ENCODE measurements around the gene SPAG16.
"Not testable (repeated sequence)": the region's sequence is repeated elsewhere in the genome, so short reads cannot be mapped to it uniquely, and the experiment has no call there.

SPAG16 gene

DNA sequence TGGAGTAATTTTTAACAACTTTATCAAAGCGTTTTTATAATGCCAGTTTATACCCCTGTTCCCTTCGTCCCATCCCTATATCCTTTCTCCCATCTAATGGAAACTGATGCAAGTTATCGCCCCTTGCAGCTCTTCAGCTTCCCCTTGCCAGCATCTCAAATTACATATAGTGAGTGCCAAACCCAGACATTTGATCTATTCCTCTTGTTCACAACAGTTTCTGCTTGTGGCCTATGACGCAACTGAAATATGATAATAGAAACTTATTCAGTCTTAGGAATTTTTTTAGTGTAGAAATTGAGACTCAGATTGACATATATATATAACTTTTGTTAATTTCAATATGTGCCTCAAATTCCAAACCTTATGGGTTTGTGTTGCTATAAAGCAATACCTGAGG is 564.4 kb downstream of the SPAG16 start:
- peak; percentile 22 for DNase-seq

DNA sequence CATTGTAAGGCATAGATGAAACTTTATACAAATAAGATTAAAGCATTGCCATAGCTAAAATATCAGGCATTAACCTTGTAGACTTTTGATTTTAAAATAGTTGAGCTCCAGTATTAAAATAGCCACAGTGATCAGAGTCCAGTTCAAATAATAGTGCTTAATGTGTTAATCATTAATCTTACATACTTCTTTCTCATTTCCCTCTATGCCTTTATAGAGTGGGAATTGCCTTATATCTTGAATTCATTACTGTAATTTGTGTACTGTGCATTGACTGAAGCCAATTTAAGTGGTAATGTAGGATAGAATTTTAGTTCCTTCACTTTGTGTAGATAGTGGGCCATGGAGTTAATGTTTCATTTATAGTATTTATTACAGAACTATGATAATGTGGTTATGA is 577.4 kb downstream of the SPAG16 start:
- DNase-seq: no peak

DNA sequence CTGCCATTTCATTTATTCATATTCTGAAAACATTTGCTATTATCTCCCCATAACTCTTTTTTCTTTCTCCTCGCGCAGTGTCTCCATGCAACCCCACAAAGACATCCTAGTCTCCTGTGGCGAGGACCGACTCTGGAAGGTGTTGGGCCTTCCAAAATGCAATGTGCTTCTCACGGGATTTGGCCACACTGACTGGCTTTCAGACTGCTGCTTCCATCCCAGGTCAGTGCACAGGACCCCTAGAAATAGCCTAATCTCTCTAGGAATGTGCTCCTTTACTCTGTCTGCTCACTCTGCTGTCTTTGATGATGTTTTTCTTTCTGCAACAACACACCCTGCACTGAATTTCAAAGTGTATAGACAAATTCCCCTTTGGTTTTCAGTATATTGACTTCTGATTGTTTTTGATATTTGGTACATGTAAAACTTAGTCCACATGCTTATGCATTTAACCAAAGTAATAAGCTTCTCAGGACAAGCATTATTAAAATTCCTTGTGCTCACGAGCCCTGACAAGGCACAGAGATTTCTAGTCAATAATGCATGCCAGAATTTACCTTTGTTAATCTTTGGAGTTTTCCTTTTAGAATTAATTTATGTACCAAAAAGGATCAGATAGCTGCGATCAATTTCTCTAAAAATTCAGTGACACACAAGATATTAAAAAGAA is 578.3 kb downstream of the SPAG16 start:
- DNase-seq: peak; percentile 45

DNA sequence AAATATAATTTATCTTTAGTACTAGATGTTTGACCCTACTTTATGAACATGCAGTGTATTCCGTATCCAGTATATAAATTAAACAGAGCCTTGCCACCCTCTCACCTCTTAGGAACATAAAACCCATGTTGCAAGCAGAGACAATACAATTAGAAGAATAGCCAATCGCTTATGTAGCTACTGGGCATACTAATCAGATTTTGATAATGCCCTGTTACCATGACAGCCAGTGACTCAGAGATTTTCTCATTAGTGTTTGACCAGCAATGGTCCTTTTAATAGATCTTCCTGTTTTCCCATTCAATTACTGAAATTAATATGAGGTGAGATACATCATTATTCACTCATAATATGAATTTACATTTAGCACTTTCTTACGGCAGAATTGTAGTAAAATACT is 579.3 kb downstream of the SPAG16 start:
- DNase-seq: peak; percentile 47

DNA sequence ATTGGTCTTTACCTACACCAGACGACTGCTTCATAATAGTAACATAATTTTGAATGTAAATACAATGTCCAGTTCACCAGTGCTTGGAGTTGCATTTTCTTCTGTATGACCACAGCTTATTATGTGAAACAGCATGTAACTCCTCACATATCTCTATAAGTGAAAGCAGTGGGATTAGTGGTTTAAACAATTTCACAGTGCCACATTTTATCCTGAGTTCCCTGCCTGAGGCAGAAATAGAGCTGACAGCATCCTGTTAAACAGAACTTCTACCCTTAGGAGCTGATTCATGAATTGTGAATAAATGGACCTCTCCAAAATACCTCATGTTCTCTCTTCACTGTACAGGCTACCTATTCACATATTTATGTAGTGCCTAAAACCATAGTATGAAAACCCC is 584.3 kb downstream of the SPAG16 start:
- DNase-seq: no peak

DNA sequence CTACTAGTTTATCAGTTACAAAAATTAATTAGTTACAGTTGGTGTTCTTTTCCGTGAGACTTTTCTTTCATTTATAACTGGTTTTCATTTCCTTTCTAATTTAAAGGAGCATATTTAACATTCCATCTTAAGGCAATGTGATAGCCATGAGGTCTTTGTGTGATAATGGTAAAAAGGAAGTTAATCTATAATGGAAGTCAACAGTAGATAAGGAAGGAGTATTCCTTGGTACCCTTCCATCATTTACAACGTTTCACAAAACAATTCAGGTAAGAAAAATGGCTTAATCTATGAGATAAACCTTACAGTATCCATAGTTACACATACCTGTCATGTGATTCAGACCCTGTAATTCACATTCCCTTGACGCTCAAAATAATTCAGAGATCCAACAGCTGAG is 601.2 kb downstream of the SPAG16 start:
- no peak for DNase-seq

DNA sequence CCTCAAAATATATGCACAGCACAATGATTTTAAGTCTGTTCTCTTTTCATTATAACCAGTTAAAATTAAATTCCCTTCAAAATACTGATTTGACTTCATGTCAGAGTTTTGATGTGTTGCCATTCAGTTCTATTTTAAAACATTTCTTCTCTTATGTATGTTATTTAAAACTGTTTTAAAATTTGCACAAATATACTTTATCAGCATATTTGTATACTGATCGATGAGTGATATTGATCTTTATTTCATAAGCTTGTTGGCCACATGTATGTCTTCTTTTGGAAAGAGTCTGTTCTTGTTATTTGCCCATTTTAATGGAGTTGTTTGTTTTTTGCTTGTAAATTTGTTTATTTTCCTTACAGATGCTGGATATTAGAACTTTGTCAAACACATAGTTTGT is 630.2 kb downstream of the SPAG16 start:
- no peak for DNase-seq

DNA sequence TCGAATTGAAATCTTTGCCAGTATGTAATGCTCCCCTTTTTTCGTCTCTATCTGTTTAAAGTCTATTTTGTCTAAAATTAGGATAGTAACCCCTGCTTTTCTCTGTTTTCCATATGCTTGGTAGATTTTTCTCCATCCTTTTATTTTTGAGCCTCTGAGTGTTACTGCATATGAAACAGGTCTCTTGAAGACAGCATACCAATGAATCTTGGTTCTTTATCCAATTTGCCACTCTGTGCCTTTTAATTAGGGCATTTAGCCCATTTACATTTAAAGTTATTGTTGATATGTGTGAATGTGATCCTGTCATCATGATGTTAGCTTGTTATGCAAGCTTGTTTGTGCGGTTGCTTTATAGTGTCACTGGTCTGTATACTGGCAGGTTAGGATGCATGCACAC is 635.8 kb downstream of the SPAG16 start:
- DNase-seq: no peak

DNA sequence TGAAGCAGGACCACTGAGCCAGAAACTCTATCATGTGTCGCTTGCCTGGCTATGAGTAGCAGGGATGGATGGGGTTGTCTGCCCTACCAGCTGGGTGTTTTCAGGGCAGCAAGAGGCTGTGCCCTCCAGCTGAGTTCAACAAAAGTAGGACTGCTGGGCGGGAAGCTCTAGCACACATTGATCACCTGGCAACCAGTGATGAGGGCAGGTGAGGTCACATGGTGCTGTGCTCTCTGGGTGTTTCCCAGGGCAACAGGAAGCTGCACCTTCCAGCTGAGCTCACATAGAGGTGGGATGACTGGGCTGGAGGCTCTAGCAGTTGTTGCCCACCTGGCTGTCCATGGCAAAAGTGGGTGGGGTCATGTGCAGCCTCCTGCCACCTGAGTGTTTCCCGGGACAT is 639.3 kb downstream of the SPAG16 start:
- no peak for DNase-seq

DNA sequence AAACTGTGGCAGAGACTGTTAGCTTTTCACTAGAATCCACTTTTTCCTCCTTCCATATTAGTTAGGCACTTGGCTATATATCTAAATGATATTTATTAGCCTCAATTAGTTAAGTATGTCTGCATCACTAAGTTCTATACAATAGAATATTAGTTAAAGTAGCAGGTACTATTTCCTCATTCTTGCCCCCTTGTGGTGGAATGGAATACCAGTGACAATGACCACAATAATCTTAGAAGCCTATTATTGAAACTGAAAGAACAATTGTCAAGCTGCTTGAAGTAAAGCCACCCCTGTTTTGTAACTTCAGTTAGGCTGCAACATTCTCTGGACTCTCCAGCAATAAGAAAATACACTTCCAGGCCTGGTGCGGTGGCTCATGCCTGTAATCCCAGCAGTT is 650.3 kb downstream of the SPAG16 start:
- DNase-seq: no peak

DNA sequence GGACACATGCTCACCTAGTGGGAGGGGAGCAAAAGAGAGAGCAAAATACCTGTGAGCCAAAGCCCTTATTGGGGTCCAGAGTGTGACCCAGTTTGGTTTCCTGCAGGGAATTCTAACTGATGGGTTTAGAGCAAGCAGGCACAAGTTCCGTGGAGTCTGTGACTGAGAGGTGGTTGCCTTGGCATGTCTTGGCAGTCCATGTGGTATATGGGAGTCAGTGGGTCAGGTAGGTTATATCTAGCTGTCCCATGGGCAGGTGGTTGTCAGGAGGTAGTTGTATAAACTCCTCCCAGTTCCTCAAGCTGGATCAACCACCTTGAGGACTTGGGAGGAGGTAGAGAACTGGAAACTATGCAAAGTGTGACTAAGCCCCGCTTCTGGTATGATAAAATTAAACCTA is 673.8 kb downstream of the SPAG16 start:
- no peak for DNase-seq

DNA sequence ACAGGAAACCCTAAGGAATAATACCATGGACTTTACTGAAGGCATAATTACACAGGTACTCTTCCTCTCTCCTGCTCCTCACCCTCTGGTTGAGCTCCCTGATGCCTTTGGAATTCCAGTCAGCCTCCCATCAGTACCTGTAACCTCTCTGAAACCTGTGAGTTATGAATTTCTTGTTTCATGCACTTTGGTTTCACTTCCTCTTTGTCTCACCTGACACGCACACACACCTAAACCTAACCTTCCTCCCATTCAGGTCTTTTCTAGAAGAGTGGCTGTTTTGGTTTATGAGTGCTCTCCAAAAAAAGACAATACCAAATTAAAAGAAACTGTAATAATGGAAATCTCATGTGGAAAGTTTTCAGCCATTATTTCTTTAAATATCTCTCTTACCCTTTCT is 675.3 kb downstream of the SPAG16 start:
- DNase-seq: no peak

DNA sequence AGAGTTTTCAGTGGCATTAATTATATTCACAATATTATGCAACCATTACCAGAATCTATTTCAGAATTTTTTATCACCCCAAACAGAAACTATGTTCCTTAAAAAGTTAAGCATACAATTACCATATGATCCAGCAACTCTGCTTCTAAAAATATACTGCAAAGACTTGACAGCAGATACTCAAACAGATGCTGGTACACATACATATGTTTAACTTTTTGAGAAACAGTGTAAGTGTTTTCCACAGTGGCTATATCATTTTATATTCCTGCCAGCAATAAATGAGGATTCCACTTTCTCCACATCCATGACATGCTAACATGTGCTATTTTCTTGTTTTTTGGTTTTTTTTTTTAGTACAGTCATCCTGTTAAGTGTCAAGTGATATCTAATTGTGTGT is 687.3 kb downstream of the SPAG16 start:
- DNase-seq: no peak

DNA sequence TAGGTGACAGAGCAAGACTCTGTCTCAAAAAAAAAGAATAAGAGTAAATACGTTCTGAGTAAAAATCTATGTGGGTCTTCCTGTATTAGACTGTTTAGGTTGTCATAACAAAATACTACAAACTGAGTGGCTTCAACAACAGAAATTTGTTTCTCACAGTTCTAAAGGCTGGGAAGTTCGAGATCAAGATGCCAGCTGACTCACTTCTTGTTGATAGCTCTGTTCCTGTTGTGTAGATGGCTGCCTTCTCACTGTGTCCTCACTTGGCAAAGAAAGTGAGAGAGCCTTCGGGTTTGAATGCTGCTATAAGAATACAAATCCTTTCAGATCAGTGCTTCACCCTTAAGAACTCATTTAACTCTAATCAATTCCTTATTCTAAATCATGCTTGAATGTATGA is 696.6 kb downstream of the SPAG16 start:
- no peak for DNase-seq

DNA sequence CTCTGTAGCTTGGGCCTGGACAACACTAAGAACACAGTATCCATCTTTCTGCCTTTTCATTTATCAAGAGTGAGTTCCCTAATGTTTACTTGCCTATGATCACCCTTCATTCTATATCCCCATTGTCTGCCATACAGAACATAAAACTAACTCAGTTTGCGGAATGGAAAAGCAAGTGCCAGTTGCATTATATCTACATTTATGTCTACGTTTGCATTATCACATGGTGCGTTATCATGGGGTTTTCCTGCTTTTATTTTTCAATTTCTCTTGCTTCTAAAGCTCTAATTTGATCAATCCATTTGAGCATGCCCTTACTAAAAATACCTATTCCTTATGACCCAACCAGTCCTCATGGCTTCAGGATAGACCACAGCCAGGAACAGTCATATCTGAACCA is 704.9 kb downstream of the SPAG16 start:
- no peak for DNase-seq

DNA sequence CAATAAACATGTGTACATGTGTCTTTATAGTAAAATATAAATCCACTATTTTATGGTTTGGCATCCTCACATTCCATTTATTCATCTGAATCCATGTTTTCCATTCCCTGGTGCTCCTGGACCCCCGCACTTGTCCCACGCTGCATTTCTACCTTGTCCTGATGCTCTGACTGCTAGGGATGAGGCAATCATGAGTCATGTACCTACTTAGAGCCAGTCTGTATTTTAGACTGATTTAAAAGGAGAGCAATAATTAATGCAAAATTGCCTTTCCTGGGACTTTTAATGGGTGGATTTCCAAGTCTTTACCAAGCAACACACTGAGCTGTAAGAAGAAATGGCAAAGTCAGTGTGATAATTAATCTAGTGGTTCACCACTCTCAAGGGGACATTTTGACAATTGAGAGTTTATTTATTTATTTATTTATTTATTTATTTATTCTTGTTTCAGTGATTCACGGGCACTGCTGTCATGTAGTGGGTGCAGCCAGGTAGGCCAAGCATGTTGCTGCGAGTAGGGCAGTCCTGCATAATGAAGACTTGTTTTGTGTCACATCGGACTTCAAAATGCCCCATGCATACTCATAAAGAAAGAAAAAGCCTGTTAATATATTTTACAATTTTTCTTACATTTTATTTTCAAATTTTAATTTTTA is 707.3 kb downstream of the SPAG16 start:
- no peak for DNase-seq

DNA sequence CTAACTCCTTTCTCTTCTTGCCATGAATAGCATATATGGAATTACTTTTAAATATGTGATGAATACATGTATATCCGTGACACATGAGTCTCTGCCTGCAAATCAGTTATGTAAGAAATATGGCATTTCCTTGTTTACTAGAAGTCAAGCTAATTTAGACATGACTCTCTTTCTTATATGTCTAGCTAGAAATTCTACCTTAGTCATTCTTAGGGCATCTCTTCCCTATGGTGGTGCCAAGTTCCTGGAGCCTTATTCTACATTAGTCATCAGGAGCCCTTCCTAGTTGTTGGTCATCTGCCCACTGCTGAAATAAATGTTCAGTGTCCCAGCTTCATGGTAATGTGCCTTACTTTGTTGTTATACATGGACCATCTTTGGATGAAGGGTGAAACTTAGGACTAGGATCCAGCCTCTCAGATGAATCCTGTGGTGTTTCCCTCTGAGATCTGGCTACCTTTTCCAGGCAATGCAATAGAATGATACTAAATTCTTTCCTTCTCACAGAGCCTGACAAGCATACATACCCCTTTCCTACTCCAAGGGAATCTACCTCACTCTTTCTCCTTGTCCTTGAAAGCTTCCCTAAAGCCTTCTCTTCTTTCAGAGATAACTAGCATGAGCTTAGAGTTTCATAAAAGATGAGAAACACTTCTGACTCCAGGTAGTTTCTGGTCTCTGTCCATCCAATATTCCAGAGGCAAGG is 711.3 kb downstream of the SPAG16 start:
- DNase-seq: no peak

DNA sequence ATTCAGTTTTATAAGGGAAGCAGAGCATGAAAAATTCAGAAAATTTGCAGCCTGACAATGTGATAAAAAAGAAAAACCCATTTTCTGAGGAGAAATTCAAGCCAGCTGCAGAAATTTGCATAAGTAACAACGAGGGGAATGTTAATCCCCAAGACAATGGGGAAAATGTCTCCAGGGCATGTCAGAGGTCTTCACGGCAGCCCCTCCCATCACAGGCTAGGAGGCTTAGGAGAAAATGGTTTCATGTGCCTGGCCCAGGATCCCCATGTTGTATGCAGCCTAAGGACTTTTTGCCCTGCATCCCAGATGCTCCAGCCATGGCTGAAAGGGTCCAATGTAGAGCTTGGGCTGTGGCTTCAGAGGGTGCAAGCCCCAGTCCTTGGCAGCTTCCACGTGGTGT is 714.7 kb downstream of the SPAG16 start:
- DNase-seq: not testable (repeated sequence)

DNA sequence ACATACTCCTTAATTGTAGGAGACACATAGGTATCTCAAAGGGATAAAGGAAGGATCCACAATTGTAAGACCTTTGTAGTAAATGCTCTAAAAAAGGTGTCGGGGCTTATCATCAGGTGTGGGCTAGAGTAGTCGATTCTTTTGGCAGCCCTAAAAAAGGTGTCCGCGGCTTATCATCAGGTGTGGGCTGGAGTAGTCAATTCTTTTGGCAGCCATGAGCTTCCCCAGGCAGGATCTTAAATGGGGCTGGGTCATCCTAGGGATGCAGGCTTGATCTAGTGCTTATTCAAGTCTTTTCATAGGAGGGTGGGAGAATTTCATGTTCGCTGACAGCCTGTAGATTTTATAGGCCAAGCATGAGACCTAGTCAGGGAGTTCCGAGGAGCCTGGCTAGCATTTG is 720.2 kb downstream of the SPAG16 start:
- DNase-seq: no peak

DNA sequence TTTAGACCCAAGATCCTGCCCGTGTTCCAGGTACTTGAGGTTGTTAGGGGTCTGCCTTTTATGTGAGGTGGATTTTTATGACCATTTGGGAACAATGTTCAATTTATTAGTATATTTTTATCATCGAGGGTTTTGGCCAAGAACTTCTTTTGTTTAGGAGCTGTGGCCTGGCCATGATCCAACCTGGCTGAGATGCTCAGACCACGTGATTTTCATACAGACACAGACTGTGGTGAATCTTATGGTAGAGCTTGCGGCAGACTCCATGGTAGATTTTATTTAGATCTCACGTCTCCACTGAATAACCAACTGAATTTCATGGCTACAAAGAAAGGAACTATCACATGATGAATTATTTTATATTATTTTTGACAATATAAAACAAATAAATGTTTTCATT is 721.1 kb downstream of the SPAG16 start:
- DNase-seq: no peak

DNA sequence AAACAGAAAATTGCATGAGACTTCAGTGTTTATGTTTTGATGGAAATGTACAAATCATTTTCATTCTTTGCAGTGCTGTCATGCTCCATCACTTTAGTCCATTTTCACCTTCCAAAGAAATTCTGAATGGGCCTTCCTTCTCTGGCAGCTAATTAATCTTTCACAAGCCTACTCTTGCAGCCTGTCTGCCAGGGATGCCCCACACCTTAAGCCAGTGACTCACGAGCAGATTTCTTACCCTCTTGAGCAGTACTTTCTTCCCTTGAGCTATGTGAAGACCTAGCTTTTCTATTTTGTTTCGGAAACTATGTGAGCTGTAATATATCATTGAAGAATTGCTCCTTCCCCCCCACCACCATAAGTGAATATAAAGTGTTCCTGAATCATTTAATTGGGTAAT is 722.3 kb downstream of the SPAG16 start:
- DNase-seq: no peak

DNA sequence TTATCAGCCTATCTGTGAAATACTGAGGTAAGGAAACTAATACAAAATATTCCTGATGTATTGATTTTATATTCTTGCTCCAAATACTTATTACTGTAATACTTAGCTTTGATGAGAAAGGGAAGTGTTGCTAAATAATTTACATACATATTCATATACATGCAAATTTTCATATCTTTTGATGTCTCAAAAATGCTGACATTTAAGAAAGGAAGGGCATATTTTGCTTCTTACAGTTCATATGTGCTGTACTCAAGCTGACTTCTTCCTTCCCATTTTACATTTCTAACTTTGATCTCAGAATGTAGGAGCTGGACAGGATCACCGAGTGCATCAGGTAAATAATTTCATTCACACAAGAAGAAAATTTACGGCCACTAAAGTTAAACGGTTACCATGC is 727.4 kb downstream of the SPAG16 start:
- no peak for DNase-seq

DNA sequence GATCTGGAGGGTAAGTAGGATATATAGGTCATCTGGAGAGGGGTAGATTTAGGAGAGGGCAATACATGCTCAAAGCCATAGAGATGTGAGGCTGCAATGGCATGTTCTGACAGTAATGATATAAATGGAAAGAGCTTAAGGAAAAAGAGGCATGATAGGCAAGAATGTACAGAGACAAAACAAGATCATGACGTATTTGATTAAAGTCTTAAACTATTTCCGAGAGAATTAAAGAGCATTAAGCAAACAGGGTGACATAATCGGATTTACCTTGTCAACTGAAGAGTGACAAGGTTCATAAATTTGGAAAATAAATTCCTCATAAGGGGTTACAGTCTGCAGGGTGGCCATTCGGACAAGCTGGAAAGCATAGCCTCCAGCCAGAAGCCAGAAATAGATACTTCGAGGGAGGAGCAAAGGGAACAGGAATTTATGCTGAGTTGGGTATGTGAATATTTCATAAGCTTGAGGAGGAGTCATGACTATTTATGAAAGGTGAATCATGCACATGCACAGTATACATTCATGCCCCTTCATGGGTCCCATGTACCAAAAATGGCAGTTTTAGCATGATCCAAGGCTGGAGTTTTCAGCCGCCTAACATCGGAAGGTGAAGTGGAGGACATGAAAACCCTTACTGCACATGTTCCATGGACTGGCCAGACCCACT is 730.4 kb downstream of the SPAG16 start:
- no peak for DNase-seq

Measured in eye (tissue), 1 donor.